ENCODE results near the gene UBE2S. TPM values are rescaled to one million over a fixed set of nuclear protein-coding genes. Genes with fewer than 3 reads are reported as not detected.

Gene UBE2S
- polyA plus RNA-seq, 1 donor from 2014 or later, result 119 TPM

GRCh38 chr19:55373306-55373992 is 34.1 kb downstream of the UBE2S start:
- no peaks in the 10 kb centered on the region for H3F3A ChIP-seq (ENCODE audit: insufficient read depth, low read length, poor library complexity, severe bottlenecking)
- no peaks in the 10 kb centered on the region for H3K9me2 ChIP-seq (ENCODE audit: insufficient read depth, low read length)
- H3K9ac ChIP-seq (ENCODE audit: low read length), result peak overlapping the region; percentile 14
- no peak overlapping the region for H3K4me2 ChIP-seq (ENCODE audit: low read length)
- H4K20me1 ChIP-seq (ENCODE audit: insufficient read depth), result no peaks in the 10 kb centered on the region
- no peaks in the 10 kb centered on the region for H3K9me3 ChIP-seq (ENCODE audit: low read length)
- H2AFZ ChIP-seq (ENCODE audit: low read depth, low read length), result no peak overlapping the region
- H3K4me3 ChIP-seq (ENCODE audit: low read length), result no peak overlapping the region
- H3K79me2 ChIP-seq (replicated peaks; ENCODE audit: insufficient read depth, low read length), result no peaks in the 10 kb centered on the region
- peaks cover 26% of the 10 kb centered on the region for H3K27me3 ChIP-seq (ENCODE audit: insufficient read depth, low read depth, low read length)
- H3K36me3 ChIP-seq (ENCODE audit: insufficient read depth, low read length), result no peaks in the 10 kb centered on the region
- no peak for TF ChIP-seq MXI1 (conservative IDR thresholded peaks at IDR 0.05; ENCODE audit: poor library complexity, severe bottlenecking)
- TF ChIP-seq, protein P1, sequence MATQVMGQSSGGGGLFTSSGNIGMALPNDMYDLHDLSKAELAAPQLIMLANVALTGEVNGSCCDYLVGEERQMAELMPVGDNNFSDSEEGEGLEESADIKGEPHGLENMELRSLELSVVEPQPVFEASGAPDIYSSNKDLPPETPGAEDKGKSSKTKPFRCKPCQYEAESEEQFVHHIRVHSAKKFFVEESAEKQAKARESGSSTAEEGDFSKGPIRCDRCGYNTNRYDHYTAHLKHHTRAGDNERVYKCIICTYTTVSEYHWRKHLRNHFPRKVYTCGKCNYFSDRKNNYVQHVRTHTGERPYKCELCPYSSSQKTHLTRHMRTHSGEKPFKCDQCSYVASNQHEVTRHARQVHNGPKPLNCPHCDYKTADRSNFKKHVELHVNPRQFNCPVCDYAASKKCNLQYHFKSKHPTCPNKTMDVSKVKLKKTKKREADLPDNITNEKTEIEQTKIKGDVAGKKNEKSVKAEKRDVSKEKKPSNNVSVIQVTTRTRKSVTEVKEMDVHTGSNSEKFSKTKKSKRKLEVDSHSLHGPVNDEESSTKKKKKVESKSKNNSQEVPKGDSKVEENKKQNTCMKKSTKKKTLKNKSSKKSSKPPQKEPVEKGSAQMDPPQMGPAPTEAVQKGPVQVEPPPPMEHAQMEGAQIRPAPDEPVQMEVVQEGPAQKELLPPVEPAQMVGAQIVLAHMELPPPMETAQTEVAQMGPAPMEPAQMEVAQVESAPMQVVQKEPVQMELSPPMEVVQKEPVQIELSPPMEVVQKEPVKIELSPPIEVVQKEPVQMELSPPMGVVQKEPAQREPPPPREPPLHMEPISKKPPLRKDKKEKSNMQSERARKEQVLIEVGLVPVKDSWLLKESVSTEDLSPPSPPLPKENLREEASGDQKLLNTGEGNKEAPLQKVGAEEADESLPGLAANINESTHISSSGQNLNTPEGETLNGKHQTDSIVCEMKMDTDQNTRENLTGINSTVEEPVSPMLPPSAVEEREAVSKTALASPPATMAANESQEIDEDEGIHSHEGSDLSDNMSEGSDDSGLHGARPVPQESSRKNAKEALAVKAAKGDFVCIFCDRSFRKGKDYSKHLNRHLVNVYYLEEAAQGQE (IDR thresholded peaks at IDR 0.05; ENCODE audit: borderline replicate concordance), result no peak
- no peak for TF ChIP-seq RAD21 (conservative IDR thresholded peaks at IDR 0.05)
- TF ChIP-seq SMC3 (conservative IDR thresholded peaks at IDR 0.05; ENCODE audit: poor library complexity), result no peak
- TF ChIP-seq TAF1 (IDR thresholded peaks at IDR 0.05; ENCODE audit: low read depth), result no peak
- no peak for TF ChIP-seq CTCF (IDR thresholded peaks at IDR 0.05; ENCODE audit: poor library complexity, severe bottlenecking)
- TF ChIP-seq EP300 (conservative IDR thresholded peaks at IDR 0.05; ENCODE audit: poor library complexity, severe bottlenecking), result no peak
- TF ChIP-seq POLR2AphosphoS5 (IDR thresholded peaks at IDR 0.05), result no peak
- no peak overlapping the region for H3K27ac ChIP-seq (ENCODE audit: low read length)

GRCh38 chr19:55372316-55373081 is 35.1 kb downstream of the UBE2S start:
- TF ChIP-seq CTCF (IDR thresholded peaks at IDR 0.05; ENCODE audit: poor library complexity, severe bottlenecking) (no peak), TAF1 (IDR thresholded peaks at IDR 0.05; ENCODE audit: low read depth) (no peak), POLR2AphosphoS5 (IDR thresholded peaks at IDR 0.05) (no peak)
- TF ChIP-seq, protein P1 (IDR thresholded peaks at IDR 0.05; ENCODE audit: borderline replicate concordance), result no peak
- peaks cover 35% of the 10 kb centered on the region for H3K27me3 ChIP-seq (ENCODE audit: insufficient read depth, low read depth, low read length)
- no peaks in the 10 kb centered on the region for H3K36me3 ChIP-seq (ENCODE audit: insufficient read depth, low read length)
- no peaks in the 10 kb centered on the region for H4K20me1 ChIP-seq (ENCODE audit: insufficient read depth)
- no peaks in the 10 kb centered on the region for H3K9me2 ChIP-seq (ENCODE audit: insufficient read depth, low read length)
- H3K27ac ChIP-seq (ENCODE audit: low read length), result no peak overlapping the region
- no peak overlapping the region for H3K9ac ChIP-seq (ENCODE audit: low read length)
- H3K9me3 ChIP-seq (ENCODE audit: low read length), result no peaks in the 10 kb centered on the region
- H3K4me3 ChIP-seq (ENCODE audit: low read length), result no peak overlapping the region
- H3K79me2 ChIP-seq (replicated peaks; ENCODE audit: insufficient read depth, low read length), result no peaks in the 10 kb centered on the region
- no peak overlapping the region for H2AFZ ChIP-seq (ENCODE audit: low read depth, low read length)
- H3F3A ChIP-seq (ENCODE audit: insufficient read depth, low read length, poor library complexity, severe bottlenecking), result no peaks in the 10 kb centered on the region
- H3K4me2 ChIP-seq (ENCODE audit: low read length), result no peak overlapping the region
